HS-5 (cell line): ENCODE results near the gene TWSG1.
"Not testable (repeated sequence)": the region's sequence is repeated elsewhere in the genome, so short reads cannot be mapped to it uniquely, and the experiment has no call there.

Experiments used
- DNase-seq: peaks from one replicate; pipeline ENCODE4 v3.0.0-alpha.2; 2012; ENCODE audit warnings: low read depth

TWSG1 gene

DNA sequence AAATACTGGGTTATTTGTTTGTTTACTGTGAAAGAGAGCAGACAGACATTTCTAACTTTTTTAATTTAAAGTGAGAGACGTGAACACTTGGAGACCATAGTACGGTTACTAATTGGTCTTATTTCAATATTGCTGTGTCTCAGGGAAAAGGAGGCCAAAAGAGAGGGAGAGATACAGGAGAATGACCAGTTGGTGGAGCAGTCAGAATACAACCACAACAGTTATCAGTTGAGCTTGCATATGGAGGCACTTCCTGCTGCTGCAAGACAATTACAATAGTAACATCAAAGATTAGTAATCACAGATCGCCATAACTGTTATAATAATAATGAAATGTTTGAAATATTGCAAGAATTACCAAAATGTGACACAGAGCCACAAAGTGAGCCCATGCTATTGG, 58.2 kb downstream of the TWSG1 start:
- DNase-seq: no peak

DNA sequence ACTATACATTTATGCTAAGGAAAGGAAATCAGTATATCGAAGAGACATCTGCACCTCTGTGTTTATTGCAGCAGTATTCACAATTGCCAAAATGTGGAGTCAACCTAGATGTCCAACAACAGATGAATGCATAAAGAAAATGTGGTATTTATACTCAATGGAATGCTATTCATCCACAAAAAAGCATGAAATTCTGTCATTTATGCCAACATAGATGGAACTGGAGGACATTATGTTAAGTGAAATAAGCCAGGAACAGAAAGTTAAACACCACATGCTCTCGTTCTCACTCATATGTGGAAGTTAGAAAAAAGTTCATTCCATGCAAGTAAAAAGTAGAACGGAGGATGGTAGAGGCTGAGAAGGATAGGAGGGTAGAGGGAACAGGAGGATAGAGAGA, 59.5 kb downstream of the TWSG1 start:
- no peak for DNase-seq

DNA sequence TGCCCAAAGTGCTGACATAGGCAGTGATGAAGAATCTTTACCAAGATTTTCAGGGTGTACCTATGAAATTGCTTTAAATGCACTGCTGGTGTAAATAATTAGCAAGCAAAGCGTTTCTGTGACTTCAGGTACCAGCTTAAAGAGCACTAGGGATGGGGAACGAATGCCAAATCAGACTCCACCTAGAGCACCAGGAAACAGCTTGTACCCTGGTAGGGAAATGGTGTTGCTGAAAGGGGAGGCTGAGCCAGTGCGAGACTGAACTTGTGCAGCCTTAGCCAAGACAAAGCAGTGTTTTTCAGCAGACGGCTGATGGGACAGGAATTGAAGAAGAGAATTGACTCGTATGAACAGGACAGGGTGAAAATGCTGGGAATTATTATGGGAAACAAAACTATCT, 65.6 kb downstream of the TWSG1 start:
- DNase-seq: no peak

DNA sequence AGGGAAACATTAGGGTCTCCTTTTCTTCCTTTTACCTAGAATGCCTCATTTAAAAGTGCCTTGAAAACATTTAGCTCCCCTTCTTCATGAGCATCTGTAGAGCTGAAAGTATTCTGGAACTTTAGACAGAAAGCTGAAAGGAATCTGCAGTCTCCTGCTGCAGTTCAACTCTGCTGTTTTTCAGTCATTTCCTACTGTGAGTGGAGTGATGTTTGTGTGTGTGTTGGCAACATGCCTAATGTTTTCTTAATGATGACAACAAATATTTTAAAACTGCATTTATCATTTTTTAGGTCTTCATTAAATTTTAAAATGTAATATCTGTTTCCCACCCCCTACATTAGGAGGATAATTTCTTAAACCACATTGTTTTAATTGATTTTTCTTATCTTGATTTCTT, 66.6 kb downstream of the TWSG1 start:
- no peak for DNase-seq

DNA sequence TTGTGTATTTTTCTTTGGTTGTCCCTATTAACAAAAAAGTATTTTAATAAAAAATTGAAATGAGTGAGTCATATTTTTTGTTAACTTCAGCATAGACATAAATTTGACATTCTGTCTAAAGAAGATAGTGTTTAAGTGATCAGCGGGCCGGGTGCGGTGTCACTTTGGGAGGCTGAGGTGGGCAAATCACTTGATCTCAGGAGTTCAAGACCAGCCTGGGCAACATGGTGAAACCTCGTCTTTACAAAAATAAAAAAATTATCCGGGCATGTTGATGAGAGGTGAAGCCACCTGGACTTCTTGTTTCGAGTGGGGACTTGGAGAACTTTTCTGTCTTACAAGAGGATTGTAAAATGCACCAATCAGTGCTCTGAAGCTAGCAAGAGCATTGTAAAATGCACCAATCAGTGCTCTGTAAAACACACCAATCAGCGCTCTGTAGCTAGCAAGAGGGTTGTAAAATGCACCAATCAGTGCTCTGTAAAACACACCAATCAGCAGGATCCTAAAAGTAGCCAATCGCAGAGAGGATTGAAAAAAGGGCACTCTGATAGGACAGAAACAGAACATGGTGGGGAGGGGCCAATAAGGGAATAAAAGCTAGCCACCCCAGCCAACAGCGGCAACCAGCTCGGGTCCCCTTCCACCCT, 67.9 kb downstream of the TWSG1 start:
- not testable (repeated sequence) for DNase-seq

DNA sequence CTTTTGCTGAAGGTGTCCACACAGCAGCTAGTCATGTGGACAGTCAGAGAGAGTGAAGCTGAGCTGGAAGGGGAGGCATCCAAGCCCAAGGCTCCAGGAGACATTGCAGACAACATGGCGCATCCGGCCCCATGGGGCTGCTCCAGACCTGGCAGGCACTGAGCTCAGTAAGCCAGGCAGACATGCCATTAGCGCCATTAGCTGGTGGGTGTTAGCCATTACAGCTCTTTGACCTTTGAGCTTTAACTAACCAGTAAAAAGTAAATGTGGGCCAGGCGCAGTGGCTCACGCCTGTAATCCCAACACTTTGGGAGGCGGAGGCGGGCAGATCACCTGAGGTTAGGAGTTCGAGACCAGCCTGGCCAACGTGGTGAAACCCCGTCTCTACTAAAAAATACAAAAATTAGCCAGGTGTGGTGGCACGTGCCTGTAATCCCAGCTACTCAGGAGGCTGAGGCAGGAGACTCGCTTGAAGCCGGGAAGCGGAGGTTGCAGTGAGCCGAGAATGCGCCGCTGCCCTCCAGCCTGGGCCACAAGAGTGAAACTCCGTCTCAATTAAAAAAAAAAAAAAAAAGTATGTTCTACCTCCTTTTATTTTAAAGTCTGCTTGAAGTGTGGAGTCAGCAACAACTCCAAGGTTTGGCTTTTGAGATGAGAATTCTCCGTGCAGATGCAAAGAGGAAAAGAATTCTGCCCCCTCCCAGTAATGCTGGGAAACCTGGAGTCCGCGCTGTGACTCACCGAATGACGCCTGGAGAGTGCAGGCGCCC, 69.4 kb downstream of the TWSG1 start:
- DNase-seq: no peak

DNA sequence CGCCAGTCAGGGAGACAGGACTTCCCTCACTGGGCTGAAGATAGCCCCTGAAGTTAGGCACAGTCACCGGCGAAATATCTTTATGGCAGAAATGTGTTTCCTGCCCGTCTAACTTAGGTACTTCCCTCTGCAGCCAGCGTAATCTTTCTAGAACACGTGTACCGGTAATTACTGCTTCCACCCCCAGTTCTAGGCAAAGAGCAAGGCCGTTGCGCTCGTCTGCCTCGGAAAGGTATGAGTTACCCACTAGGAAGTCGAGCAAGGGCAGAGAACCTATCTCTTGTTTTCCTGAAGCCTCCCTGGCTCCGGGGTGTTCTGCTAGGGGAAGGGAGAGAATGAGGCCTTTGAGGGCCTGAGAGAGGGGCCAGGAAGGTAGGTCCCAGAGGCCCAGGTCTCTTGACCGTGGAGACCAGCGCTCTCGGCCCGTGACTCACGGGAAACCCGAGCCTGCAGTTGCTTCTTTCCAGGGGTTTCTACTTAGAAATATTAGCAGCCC, 70.0 kb downstream of the TWSG1 start:
- no peak for DNase-seq

DNA sequence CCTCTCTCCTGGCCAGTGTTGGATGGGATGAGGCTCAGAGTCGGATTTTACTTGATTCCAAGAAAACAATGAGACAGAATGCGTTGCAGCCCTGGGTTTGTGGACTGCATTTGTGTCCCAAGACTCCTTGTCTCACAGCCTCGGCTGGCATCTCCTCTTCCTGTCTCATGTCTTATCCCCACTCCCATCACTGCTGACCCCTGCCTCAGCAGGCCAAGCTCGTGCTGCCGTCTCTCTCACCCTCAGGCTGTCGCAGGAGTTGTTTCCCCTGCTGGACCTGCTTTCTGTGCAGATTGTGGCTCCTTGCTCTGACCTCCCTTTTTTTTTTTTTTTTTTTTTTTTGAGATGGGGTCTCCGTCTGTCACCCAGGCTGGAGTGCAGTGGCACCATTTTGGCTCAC, 70.6 kb downstream of the TWSG1 start:
- DNase-seq: no peak

DNA sequence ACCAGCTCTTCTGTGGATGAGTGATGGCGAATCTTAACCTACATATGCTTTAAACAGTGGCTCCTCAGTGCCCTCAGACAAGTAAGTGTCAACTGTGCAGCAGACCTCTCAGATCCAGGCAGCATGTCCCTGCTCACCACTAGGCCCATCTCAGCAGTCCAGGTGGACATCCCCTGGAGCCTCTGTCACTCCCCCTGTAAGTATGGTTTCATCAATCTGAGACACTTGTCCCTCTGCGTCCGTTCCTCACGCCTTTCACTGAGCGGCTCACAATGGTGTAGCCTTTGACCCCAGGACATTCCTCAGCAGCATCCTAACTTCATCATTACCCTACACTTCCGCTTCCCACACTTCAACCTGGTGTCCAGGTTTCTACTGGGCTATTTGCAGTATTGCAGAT, 71.4 kb downstream of the TWSG1 start:
- DNase-seq: no peak

DNA sequence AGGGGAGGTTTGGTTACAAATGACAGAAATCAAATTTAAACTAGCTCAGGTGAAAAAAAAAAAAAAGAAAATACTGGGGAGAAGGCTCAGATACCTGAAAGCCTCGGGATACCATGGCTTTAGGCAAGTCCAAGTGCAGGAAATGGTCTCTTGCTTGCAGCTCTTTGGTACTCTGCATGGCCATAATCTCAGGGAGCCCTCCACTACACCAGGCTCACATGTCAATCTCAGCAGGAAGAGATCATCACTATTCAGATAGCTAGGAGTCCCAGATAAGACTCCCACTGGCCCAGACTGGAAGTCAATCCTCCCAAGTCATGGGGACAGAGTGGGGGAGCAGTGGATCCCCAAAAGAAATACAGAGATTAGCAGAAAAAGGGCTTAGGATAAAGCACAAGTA, 75.9 kb downstream of the TWSG1 start:
- no peak for DNase-seq

DNA sequence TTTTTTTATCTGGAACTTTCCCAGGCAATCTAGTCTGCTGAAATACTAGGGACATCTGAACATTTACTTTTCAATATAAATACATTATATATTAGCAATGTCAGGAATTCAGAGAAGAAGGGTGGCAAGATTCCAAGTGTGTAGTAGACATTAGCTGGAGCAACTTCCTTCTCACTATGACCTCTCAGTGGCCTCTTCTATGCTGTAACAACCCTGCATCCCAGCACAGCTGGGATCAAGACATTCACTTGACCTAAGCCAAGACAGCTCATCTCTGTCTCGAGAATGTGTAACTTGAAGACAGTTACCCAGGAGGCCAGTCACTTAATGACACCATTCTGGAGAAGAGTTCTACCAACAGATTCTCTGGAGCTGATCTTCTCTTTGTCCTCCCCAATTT, 79.0 kb downstream of the TWSG1 start:
- peak; percentile 41 for DNase-seq

DNA sequence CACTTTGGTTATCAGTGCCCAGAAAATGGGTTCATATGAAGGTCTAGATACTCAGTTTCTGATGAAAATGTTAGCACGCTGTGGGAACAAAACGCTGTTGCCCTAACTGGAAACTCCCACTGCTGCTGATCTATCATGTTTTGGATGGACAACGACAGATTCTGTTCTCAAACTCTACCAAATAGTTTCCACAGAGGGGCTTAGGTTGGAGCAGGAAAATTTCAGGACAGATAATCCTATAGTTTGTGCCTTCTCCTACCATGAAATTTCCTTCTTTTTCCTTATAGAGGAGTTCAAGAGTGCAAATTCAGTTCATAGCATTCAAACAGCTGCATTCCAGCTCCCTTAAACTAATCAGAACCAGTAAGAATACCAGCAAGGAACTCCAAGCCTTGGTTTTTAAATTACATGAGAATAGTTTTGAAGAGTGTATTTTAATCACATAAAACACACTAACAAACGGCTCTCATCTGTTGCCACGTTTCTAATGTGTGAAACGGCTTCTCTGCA, 82.0 kb downstream of the TWSG1 start:
- no peak for DNase-seq

DNA sequence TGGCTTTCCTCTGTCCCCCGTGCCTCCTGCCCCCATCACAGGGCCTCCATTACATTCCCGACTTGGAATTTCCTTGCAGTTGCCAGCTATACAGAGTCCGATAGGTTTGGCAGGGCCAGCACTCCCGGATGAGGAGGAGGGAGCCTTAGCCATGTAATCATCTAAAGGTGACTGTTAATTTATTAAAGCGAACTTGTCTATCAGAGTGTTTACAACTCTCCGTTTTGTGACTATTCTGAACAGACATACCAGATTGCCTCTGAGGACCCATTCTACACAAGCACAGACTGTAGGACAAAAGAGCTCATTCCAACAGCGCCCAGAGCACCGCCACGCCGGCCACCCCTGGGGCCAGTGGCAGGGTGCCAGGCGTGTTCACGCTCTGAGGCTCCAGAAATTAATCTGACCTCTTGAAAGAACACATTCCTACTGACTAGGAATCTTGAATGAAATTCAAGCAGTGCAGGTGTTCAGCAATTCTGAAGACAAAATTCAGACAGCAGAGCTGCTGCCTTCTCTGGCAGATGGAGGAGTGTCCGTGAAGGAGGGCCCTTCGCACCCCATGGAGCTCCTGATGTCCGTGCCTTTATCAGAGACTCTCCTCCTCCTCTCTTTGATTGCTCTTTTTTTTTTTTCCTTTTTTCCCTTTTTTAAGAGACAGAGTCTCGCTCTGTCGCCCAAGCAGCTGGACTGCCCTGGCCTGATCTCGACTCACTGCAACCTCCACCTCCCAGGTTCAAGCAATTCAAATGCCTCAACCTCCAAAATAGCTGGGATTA, 82.7 kb downstream of the TWSG1 start:
- DNase-seq: no peak

DNA sequence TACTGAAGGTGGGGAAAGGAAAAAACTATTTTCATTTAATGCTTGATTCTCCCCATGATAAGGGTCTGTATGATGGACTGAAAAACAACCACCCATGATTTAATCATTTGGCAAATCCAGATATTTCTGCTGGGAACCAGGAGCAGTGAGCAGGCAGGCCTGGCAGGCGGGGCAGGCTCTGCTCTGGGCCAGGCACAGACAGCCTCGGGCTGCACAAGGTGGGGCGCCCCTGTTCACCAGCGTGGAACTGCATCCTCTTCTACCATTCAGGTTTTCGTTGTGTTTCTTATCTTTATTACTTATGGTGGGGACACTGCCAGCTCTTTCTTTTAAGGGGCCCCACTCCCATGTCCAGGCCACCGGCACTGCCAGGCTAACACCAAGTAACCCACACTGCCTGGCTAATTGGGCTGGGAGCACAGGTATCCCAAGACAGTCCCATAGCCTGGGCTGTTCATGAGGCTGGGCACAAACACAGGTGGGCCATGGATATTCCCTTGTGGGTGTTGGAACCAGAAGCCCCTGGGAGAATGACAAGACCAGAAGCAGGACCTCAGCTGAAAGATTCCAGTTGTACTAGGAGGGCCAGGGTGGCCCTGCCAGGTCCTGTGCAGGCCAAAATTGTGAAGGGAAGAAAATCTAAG, 83.6 kb downstream of the TWSG1 start:
- DNase-seq: no peak

DNA sequence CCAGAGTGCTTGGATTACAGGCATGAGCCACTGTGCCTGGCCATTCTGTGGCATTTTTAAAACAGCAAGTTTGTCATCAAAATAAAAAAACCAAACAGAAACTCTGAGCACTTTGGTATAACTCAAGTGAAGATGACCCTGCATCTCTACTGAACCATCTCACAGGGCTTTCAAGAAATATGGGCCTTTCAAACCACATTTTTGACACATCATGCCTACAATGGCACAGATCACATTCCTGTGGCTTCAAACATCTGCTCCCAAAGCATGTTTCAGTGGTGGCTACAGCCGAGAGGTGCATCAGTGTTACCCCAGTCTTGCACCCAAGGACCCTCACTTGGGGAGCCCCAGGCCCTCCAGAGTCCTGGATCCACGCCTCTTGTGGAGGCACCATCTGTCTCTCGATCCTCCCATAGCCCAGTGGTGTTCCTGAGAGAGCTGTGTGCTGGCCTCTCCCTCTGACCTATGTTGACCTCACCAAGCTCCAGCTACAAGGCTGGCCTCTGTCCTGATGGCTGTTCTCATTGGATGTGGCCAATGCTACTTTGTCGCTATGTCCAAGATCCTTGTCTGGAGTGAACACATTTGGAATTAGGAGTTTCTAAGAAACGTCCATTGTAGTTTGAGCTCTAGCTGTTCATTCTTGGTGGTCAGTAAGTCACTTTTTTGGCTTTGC, 85.5 kb downstream of the TWSG1 start:
- DNase-seq: peak; percentile 41

DNA sequence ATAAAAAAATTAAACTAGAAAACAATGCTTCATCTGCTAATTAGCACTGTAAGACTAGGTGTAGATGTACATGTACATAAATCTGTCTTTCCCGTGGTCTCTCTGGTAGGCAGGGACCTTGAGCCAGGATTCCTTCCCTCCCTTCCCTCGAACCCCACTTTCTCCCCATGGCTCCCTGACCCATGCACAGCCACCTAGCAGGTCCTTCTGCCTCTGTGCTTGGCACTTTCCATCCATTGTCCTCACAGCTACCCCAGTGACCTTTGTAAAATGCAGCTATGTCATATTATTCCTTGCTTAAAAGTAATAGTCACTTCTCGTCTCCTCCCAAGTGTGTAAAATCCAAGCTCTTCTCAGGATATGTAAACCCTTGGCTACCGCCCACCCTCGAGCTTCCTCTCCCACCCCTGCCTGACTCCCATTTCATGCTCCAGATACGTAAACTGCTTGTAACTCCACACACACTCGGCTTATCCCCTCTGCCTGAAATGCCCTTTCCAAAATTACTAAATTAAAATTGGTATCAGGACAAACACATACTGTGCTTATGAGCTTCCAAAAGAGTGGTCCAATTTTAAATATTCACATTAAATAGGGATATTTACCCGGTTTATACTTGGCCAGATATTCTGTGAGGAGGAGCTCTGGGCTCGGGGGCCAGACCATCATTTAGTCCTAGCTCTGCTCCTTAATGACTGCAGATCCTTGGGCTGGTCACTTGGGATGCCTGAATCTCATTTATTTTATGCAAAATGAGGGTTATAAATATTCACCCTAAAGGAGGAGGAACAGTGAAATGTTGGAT, 86.7 kb downstream of the TWSG1 start:
- no peak for DNase-seq

DNA sequence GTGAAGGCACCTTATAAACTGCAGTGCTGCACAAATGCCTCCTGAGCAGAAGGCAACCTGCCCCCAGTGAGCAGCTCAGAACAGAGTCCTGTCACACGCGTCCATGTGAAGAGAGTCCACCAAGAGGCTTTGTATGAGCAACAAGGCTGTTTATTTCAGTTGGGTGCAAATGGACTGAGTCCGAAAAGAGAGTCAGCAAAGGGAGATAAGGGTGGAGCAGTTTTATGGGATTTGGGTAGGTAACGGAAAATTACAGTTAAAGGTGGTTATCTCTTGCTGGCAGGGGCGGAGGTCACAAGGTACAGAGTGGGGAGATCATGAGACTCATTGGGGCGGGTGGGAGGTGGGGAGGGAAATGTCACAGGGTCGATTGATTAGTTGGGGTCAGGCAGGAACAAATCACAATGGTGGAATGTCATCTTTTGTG, 87.3 kb downstream of the TWSG1 start:
- no peak for DNase-seq

DNA sequence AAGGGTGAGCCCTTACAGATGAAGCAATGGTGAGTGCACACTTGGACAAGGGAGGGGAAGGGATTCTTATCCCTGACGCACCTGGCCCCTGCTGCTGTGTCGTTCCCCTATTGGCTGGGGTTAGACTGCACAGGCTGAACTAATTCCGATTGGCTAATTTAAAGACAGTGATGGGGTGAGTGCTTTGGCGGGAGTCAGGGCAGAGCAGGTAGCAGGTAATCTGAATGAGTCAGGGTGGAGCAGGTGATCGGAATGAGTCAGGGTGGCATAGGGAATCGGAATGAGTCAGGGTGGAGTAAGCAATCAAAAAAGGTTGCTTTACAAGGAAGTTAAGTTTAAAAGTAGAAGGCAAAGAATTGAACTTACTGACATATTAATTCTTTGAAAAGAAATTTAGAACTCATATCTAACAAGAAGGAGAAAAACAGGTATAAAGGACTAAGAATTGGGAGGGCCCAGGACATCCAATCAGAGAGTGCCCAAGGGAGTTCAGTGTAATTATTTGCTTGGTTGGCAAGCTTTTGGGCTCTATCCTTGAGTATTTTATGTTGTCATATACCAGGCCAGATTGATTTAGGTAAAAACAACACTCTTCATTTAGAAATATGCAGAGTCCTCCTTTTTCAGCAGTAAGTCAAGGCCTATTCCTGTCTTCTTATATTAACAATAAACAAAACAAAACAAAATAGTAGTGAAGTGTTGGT, 88.4 kb downstream of the TWSG1 start:
- no peak for DNase-seq

DNA sequence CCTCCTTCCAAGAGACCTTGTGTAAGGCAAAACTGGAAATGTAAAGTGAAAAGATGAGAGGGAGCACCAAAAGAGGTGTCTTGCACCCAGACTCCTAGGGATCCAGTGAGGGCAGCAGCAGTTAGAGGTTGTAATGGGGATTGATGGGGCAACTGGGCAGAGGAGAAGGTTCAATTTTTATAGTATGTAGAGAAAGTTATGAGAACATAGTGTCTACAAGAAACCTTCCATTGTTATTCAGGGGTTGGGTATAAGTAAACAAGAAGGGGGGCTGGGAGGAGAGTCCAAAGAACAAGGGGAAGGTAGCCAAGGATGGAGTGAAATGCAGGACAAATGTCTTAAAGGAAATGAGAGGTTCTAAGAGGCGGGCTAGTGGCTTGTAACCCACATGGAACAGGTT, 89.1 kb downstream of the TWSG1 start:
- DNase-seq: not testable (repeated sequence)

DNA sequence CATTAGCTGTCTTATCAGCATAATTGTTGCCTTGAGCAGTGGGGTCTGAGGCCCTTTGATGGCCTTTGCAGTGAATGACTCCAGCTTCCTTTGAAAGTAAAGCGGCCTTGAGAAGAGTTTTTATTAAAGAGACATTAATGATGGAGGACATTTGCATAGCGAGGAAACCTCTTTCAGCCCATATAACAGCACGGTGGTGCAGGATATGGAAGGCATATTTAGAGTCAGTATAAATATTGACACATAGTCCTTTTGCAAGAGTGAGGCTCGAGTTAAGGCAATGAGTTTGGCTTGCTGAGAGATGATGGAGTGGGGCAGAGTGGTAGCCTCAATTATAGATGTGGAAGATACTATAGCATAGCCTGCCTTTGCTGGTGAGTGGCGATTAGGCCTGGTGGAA, 89.7 kb downstream of the TWSG1 start:
- not testable (repeated sequence) for DNase-seq
